K562 (cell line): ENCODE results near the gene CNOT6. TPM values are rescaled to one million over a fixed set of nuclear protein-coding genes. Genes with fewer than 3 reads are reported as not detected.

ENCODE experiments used
- ATAC-seq: fragments of 200-7000 bp; cut with Tn5 transposase; 3 replicates; pipeline ENCODE4 v1.9.1; 2020; ENCODE audit warnings: moderate library complexity
- BruUV-seq: library from RNA; stranded (reverse); fragments of 400-500 nt; replicated peaks from 2 replicates; lab custom pipeline; 2021; lab: Mats Ljungman, UMichigan
- CTCF ChIA-PET: fragments of 300-600 bp; formaldehyde crosslinking; extraction: SDS; loops from one replicate; lab custom pipeline; 2021; ENCODE audit warnings: low intra/inter-chr PET ratio; lab: Yijun Ruan, JAX
- POLR2A ChIA-PET: fragments of 300-600, 350-650 bp; sonication (Branson Sonifier 250); formaldehyde crosslinking; extraction: SDS; loops from one replicate; lab custom pipeline; 2021; ENCODE audit warnings: antibody characterized with exemption, inconsistent platforms; lab: Yijun Ruan, JAX
- DNase-seq, 4 experiments: peaks; one replicate each; pipeline versions ENCODE4 v3.0.0 to v3.0.0-alpha.2; 2011 to 2018; ENCODE audit warnings: low spot score in 3 of 4, mixed read lengths in 3 of 4; ENCODE audit errors: extremely low read depth in 1 of 4
- FAIRE-seq: peaks from 2 replicates; lab custom pipeline; 2011; peaks lifted over from hg19 to GRCh38; lab: Jason Lieb, UNC
- H2AFZ ChIP-seq: 2 replicates; pipeline ENCODE4 v1.6.0; 2011; ENCODE audit warnings: low read depth, low read length, control low read depth, inconsistent platforms
- H3K27ac ChIP-seq: fragments of 200-600 bp; 3 replicates; pipeline ENCODE4 v1.8.0; 2011; ENCODE audit warnings: low read depth, mild to moderate bottlenecking, control low read depth, inconsistent platforms, low read length, moderate library complexity, mixed read lengths; ENCODE audit errors: extremely low read depth
- H3K27me3 ChIP-seq, 2 experiments: fragments of 300-600 bp in 1 of 2; 2 replicates in 1 of 2; 3 replicates in 1 of 2; pipeline versions ENCODE4 v1.6.0 to v1.8.0; 2011; ENCODE audit warnings: inconsistent platforms in 2 of 2, low read length in 2 of 2, mild to moderate bottlenecking in 1 of 2, mixed read lengths in 1 of 2, moderate library complexity in 1 of 2; ENCODE audit not compliant: control insufficient read depth in 2 of 2, insufficient read depth in 2 of 2
- H3K36me3 ChIP-seq: fragments of 300-600 bp; 3 replicates; pipeline ENCODE4 v1.8.0; 2011; ENCODE audit warnings: mild to moderate bottlenecking, low read length, inconsistent platforms; ENCODE audit not compliant: control insufficient read depth, insufficient read depth
- H3K4me1 ChIP-seq, 2 experiments: fragments of 200-600 bp in 1 of 2; replicated peaks in 1 of 2; 2 replicates in 1 of 2; 3 replicates in 1 of 2; pipeline versions ENCODE4 v1.5.1 to v1.8.0; 2011; ENCODE audit warnings: inconsistent platforms in 2 of 2, low read length in 2 of 2, mild to moderate bottlenecking in 1 of 2, mixed read lengths in 1 of 2, moderate library complexity in 1 of 2; ENCODE audit not compliant: control insufficient read depth in 2 of 2, insufficient read depth in 2 of 2
- H3K4me2 ChIP-seq: 2 replicates; pipeline ENCODE4 v1.6.1; 2011; ENCODE audit warnings: low read length, control low read depth, inconsistent platforms, mixed read lengths; ENCODE audit not compliant: insufficient read depth
- H3K4me3 ChIP-seq: fragments of 200-600 bp; sonication (generic), shearing (Covaris generic); 2 replicates; pipeline ENCODE4 v1.5.1; 2016; ENCODE audit warnings: control low read depth, inconsistent platforms
- H3K79me2 ChIP-seq: fragments of 200-600 bp; 3 replicates; pipeline ENCODE4 v1.8.0; 2011; ENCODE audit warnings: low read length, inconsistent platforms; ENCODE audit not compliant: control insufficient read depth, insufficient read depth
- H3K9ac ChIP-seq, 2 experiments: 2 replicates each; pipeline versions ENCODE4 v1.6.0 to v1.6.1; 2011; ENCODE audit warnings: low read depth in 2 of 2, low read length in 2 of 2, control low read depth in 1 of 2, inconsistent platforms in 1 of 2, mild to moderate bottlenecking in 1 of 2, mixed read lengths in 1 of 2; ENCODE audit not compliant: insufficient read depth in 1 of 2
- H3K9me1 ChIP-seq: one replicate; pipeline ENCODE4 v1.6.0; 2011; ENCODE audit warnings: inconsistent platforms, mild to moderate bottlenecking, low read length, moderate library complexity; ENCODE audit not compliant: control insufficient read depth, insufficient read depth
- H3K9me3 ChIP-seq: replicated peaks from 2 replicates; pipeline ENCODE4 v1.5.1; 2011; ENCODE audit warnings: low read depth, low read length, inconsistent platforms; ENCODE audit not compliant: control insufficient read depth, insufficient read depth
- H4K20me1 ChIP-seq: replicated peaks from 2 replicates; pipeline ENCODE4 v1.6.1; 2011; ENCODE audit warnings: low read length, inconsistent platforms, mixed read lengths; ENCODE audit not compliant: control insufficient read depth, insufficient read depth
- CEBPB ChIP-seq: fragments of 450-650 bp; IDR thresholded peaks from 2 replicates; pipeline ENCODE4 v1.6.1; 2016; ENCODE audit warnings: missing genetic modification characterization, missing compliant biosample characterization
- GTF2E2 ChIP-seq: fragments of 200-800 bp; sonication (Bioruptor generic); IDR thresholded peaks from 2 replicates; pipeline ENCODE4 v1.6.1; 2016; ENCODE audit warnings: missing genetic modification characterization, missing compliant biosample characterization
- HSF4 ChIP-seq: fragments of 250-450 bp; sonication (Bioruptor Pico); IDR thresholded peaks from 2 replicates; pipeline ENCODE4 v2.1.2; 2022; ENCODE audit warnings: mild to moderate bottlenecking, moderate library complexity, borderline replicate concordance
- WGBS: fragments of 100-300 bp; shearing (Covaris generic); methylation state at CpG from one replicate; pipeline ENCODE4 v1.1.6; 2016; ENCODE audit warnings: low coverage, mixed read lengths; ENCODE audit not compliant: insufficient coverage; ENCODE audit errors: missing lambda C conversion rate; 5-methylcytosine and 5-hydroxymethylcytosine counted together
- in situ Hi-C: fragments of 300-500 bp; cut with MboI; formaldehyde crosslinking; loops from 4 replicates; pipeline ENCODE4 v1.15.0; 2018; ENCODE audit warnings: inconsistent platforms, mixed read lengths
- intact Hi-C: fragments of 100-400 bp; cut with micrococcal nuclease; formaldehyde crosslinking; loops from 2 replicates; pipeline ENCODE4 v1.14.2; 2022
- polyA plus RNA-seq, 8 experiments: library from polyadenylated mRNA; depleted of rRNA in 4 of 8; stranded (reverse) in 5 of 8; unstranded in 3 of 8; fragments of >200 nt; fragmentation: Nextera tagmentation in 2 of 8; fragmentation: Illumina TruSeq in 1 of 8; extraction: Ambion mirVana in 2 of 8; extraction: Trizol in 1 of 8; gene quantifications; 2 replicates each; pipeline versions ENCODE4 v1.2.1 to v1.2.3, GENCODE V29; 2011 to 2014; ENCODE audit warnings: inconsistent platforms in 1 of 8, missing spikeins in 1 of 8
- total RNA-seq, 7 experiments: library from RNA; depleted of rRNA in 6 of 7; stranded (reverse); fragments of >200 nt in 6 of 7; fragmentation: Illumina TruSeq in 2 of 7; extraction: Trizol in 2 of 7; gene quantifications; 2 replicates each; pipeline versions ENCODE4 v1.2.1 to v1.2.3, GENCODE V29; 2011 to 2021; ENCODE audit warnings: low replicate concordance in 1 of 7
- TF ChIP-seq, protein P1 (sequence below), 2 experiments: fragments of 450-650 bp in 1 of 2; sonication (generic) in 1 of 2; formaldehyde crosslinking in 1 of 2; IDR thresholded peaks in 1 of 2; conservative IDR thresholded peaks in 1 of 2; 2 replicates each; pipeline versions ENCODE4 v1.6.1 to v1.8.1; 2016 to 2023; ENCODE audit warnings: mild to moderate bottlenecking in 2 of 2, moderate library complexity in 2 of 2, inconsistent platforms in 1 of 2, missing genetic modification reagents in 1 of 2
- TF ChIP-seq, protein P2 (sequence below): sonication (generic); formaldehyde crosslinking; IDR thresholded peaks from 2 replicates; pipeline ENCODE4 v1.8.0; 2022; ENCODE audit warnings: mild to moderate bottlenecking, missing genetic modification reagents
- TF ChIP-seq, protein P3 (sequence below): fragments of 250-450 bp; sonication (Bioruptor Pico); IDR thresholded peaks from 2 replicates; pipeline ENCODE4 v1.4.0; 2020; ENCODE audit warnings: borderline replicate concordance

CNOT6 gene
- total and polyA plus RNA-seq, 9 of the 15 experiments (the other 6 are each of a cell fraction or from before 2014, with no cell fraction given), result 4.9 to 32.4 (median 14.0) TPM

DNA sequence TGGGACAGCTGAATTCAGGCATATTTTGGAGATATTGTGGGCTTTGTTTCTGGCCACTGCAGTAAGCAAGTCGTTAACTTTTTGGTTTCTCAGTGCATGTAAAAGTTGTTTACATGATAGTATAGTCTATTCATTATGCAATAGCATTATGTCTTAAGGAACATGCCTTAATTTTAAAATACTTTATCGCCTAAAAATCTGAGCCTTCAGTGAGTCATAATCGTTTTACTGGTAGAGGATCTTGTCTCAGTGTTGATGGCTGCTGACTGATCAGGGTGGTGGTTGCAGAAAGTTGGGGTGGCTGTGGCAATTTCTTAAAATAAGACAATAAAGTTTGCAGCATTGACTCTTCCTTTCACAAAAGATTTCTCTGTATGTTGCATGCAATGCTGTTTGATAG is 92.0 kb downstream of the CNOT6 start:
- peaks cover 0 to 14% of the 10 kb centered on the region in 2 experiments; a peak in 1 of 5 replicates for H3K4me1 ChIP-seq
- DNase-seq (no peak), FAIRE-seq (no peak), ATAC-seq (no peak)
- WGBS, result 3% methylated on average over 3 of the region's 3 CpGs
- H2AFZ ChIP-seq, result no peak overlapping the region
- no peak overlapping the region for H3K9ac ChIP-seq
- no peaks in the 10 kb centered on the region for H4K20me1 ChIP-seq
- no peak overlapping the region for H3K4me2 ChIP-seq
- no peak overlapping the region for H3K27ac ChIP-seq
- no peaks in the 10 kb centered on the region for H3K9me1 ChIP-seq
- no peak overlapping the region for H3K4me3 ChIP-seq
- intact Hi-C loops (no loop called here), in situ Hi-C loops (no loop called here)
- no TSS peak for BruUV-seq
- no peaks in the 10 kb centered on the region for H3K9me3 ChIP-seq
- H3K79me2 ChIP-seq, result no peaks in the 10 kb centered on the region
- TF ChIP-seq, protein P1, sequence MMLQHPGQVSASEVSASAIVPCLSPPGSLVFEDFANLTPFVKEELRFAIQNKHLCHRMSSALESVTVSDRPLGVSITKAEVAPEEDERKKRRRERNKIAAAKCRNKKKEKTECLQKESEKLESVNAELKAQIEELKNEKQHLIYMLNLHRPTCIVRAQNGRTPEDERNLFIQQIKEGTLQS (IDR thresholded peaks at IDR 0.05), result 0 out of 2 replicates have a peak, but pooled peaks have one; percentile 7
- TF ChIP-seq, protein P1 (CRISPR knock-in tag; conservative IDR thresholded peaks at IDR 0.05), result no peak
- TF ChIP-seq GTF2E2, result no peak
- CTCF ChIA-PET, result no interaction called here
- POLR2A ChIA-PET, result no interaction called here
- H3K36me3 ChIP-seq, result no peaks in the 10 kb centered on the region
- peaks cover 3 to 20% of the 10 kb centered on the region in 2 experiments; a peak in 3 of 5 replicates for H3K27me3 ChIP-seq

DNA sequence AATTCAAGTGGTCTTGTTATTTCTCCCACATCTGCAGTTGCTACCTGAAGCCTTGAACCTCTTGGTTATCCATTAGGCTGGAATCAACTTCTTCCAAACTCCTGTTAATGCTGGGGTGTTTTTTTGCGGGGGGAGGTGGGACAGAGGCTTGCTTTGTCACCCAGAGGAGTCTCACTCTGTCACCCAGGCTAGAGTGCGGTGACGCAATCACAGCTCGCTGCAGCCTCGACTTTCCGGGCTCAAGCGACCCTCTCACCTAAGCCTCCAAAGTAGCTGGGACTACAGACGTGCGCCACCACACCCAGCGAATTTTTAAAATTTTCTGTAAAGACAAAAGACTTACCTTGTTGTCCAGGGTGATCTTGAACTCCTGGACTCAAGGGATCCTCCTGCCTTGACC is 92.7 kb downstream of the CNOT6 start:
- Histone ChIP-seq H3K9ac (no peak overlapping the region), H3K36me3 (no peaks in the 10 kb centered on the region), H3K27ac (no peak overlapping the region), H4K20me1 (no peaks in the 10 kb centered on the region), H3K4me1 (peaks cover 0 to 21% of the 10 kb centered on the region in 2 experiments; a peak in 1 of 5 replicates), H3K9me3 (no peaks in the 10 kb centered on the region), H3K27me3 (peaks cover 3 to 20% of the 10 kb centered on the region in 2 experiments; a peak in 3 of 5 replicates), H3K4me3 (no peak overlapping the region), H3K4me2 (no peak overlapping the region), H2AFZ (no peak overlapping the region)
- intact Hi-C loops, result no loop called here
- BruUV-seq, result no TSS peak
- TF ChIP-seq, protein P2, sequence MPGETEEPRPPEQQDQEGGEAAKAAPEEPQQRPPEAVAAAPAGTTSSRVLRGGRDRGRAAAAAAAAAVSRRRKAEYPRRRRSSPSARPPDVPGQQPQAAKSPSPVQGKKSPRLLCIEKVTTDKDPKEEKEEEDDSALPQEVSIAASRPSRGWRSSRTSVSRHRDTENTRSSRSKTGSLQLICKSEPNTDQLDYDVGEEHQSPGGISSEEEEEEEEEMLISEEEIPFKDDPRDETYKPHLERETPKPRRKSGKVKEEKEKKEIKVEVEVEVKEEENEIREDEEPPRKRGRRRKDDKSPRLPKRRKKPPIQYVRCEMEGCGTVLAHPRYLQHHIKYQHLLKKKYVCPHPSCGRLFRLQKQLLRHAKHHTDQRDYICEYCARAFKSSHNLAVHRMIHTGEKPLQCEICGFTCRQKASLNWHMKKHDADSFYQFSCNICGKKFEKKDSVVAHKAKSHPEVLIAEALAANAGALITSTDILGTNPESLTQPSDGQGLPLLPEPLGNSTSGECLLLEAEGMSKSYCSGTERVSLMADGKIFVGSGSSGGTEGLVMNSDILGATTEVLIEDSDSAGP (CRISPR knock-in tag), result no peak
- no peak for TF ChIP-seq HSF4 (CRISPR knock-in tag)
- TF ChIP-seq, protein P3, sequence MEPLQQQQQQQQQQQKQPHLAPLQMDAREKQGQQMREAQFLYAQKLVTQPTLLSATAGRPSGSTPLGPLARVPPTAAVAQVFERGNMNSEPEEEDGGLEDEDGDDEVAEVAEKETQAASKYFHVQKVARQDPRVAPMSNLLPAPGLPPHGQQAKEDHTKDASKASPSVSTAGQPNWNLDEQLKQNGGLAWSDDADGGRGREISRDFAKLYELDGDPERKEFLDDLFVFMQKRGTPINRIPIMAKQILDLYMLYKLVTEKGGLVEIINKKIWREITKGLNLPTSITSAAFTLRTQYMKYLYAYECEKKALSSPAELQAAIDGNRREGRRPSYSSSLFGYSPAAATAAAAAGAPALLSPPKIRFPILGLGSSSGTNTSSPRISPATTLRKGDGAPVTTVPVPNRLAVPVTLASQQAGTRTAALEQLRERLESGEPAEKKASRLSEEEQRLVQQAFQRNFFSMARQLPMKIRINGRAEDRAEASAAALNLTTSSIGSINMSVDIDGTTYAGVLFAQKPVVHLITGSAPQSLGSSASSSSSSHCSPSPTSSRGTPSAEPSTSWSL (CRISPR knock-in tag), result no peak
- TF ChIP-seq, protein P1 (IDR thresholded peaks at IDR 0.05), result peak; percentile 59
- TF ChIP-seq, protein P1 (CRISPR knock-in tag; conservative IDR thresholded peaks at IDR 0.05), result no peak
- TF ChIP-seq CEBPB, result peak; percentile 62
- TF ChIP-seq, all 486 proteins: peak for 2
- CTCF ChIA-PET, result no interaction called here
- no peak for DNase-seq
- ATAC-seq, result no peak
- Histone ChIP-seq H3K9me1 (no peaks in the 10 kb centered on the region), H3K79me2 (no peaks in the 10 kb centered on the region)
- in situ Hi-C loops, result no loop called here
- POLR2A ChIA-PET, result no interaction called here
- 41% methylated on average over 10 of the region's 10 CpGs for WGBS
- no peak for FAIRE-seq
